HG03039 (cell line): Measurements from ENCODE around the gene CHRNG.

Source experiments
- ATAC-seq: cut with Tn5 transposase; IDR thresholded peaks from one replicate; pipeline ENCODE4 v1.9.1; 2021; ENCODE audit warnings: mild to moderate bottlenecking, moderate library complexity; ENCODE audit not compliant: unreplicated experiment

The CHRNG gene

DNA sequence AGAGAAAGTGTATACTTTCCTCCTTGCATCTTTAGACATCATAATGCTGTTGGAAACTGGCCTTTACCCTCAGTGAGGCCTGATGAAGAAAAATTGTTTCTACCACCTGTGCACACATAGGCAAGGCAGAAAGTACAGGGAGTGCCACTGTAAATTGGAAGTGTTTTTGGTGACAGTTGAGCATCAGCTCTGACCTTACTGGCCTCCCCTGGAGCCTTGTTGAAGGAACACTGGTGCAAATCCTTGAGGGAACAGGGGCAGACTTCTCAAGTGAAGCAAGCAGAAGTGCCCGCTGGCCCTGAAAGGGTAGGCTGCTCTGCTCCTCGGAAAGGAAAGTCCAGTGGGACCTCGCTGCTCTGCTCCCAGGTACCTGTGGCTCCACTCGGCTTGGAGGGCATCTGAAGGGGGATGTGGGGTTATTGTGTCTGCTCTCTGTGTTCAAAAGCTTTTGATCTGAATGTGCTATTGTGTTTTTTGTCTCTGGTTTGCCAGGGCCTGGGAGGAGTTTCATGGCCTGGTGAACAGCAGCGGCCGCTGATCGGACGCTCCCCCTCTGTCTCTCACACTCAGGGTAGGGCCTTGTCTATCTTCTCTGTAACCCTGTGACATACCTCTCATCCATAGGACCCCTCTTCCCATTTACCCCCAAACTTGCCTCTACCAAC lies 34.4 kb downstream of the CHRNG start:
- no peak for ATAC-seq

DNA sequence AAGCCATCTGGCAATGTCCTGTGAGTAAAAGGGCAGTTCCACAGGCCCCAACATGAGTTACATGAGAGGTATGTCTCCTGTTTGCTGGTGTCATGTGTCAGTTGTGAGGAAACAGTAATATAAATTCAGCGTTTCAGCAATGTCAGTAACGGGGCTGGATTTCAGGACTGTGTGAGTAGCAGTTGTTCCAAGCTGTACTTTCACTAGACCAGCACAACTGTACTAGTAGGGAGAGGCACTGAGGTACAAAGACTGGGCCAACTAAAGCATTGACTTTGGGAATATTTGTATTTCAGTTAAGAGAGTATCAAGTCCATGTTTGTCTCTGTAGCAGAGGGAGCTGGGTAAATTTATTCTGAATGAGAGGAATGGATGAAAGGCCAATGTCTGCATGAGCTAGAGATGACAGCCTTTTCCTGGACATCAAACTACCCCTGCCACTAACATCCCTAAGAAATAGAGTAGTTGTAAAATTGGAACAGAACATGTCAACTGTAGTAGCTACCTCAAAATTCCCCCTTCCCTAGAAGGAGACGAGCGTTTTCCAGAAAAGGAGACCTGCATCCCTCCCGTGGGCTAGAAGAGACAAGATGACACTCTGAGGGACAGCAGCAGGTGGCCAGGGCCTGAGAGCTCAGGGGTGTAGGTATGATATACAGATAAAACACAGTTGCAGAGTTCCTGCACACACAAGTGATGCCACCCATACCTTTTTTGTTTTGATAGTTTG lies 35.3 kb downstream of the CHRNG start:
- no peak for ATAC-seq

DNA sequence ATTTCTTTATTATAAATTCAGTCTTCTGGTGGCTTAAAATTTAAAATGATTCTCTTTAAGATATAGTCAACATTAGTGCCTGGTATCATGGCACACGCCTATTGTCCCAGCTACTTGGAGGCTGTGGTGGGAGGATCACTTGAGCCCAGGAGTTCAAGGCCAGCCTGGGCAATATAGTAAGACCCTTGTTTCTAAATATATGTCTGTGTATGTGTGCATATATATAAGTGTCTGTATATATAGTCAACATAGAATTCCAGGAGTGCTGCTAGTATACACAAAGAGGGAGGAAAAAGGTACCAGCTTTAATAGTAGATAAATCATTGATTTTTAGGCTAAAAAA lies 35.9 kb downstream of the CHRNG start:
- no peak for ATAC-seq

DNA sequence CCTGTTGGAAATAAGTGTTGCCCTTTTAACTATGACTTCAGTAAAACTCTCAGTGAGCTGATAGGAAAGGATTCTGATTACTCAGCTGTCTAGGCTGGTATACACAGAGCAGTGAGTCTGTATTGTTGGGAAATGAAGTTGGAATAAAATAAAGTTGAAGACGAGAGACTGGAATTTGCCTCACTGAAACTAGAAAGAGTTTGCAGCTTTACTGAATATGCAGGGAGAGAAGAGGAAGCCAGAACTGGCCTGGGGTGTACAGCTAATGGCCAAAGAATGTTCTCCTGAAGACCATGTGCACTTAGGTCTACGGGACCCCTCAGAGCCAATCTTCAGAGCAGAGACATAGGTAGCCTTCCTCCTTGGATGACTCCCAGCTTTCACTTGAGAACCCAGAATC lies 37.5 kb downstream of the CHRNG start:
- no peak for ATAC-seq

DNA sequence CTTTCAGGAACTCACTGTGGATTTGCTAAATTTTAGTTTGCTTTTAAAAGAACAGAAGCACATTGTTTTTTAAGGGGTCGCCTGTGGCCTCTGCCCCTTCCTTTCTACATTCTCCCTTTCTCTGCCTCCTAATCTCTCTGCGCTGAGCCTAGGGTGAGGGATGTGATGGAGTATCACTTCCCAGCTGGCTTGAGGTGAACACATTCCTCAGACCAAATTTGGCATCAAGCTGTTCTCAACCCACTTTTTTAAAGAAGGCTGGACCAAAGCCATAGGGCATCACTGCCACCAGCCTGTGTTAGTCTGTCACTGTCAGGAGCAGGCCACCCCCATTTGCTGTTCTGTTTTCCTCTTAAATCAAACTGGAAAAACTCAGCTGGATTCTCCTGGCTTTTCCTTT lies 38.3 kb downstream of the CHRNG start:
- no peak for ATAC-seq

DNA sequence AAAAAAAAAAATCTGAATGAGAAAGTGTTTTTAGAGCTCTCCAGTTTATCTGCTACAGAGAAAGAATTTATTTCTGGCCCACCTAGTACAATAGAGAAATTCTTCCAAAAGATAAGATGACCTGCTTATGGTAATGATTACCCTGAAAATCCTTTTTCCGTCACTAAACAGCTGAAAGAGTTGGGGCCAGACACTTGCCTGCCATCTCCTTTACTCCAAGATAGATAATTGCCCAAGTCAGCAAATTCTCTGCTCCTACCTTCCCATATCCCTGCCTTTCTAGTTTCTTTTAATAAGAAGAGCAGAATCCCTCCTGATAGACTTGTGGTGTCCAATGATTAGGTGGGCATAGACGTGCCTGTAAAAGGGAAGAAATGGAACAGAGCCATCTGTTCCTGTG lies 39.1 kb downstream of the CHRNG start:
- ATAC-seq = no peak

DNA sequence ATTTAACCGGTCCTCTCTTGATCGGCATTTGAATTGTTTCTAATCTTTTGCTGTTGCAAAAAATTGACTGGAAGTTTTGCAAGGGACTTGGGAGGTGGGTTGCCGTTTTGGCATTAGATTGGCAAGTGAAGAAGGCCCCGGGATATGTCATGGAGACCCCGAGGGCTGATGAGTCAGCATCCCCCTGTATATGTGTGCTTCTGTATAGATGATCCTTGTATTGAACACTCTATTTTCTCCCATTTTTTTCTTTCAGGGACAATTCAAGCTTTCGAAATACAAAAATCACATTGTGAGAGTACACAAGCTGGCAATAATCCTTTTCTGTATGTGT lies 41.1 kb downstream of the CHRNG start:
- no peak for ATAC-seq

DNA sequence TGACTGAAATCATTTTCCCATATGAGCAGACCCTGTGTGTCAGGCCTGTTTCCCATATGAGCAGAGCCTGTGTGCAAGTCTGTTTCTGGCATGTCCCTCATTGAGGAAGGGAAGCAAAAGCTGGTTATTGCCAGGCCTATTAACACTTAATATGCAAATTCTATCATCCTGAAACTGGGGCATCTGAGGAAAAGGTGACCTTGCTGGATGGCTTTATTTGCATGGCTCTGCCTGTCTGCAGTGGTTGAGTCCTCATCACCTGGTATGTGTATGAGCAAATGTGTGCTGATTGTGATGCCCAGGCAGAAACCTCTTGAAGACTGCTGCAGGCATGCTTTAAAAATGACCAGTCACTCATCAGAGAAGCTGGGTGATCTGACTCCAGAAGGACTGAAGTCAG lies 42.2 kb downstream of the CHRNG start:
- ATAC-seq = no peak

DNA sequence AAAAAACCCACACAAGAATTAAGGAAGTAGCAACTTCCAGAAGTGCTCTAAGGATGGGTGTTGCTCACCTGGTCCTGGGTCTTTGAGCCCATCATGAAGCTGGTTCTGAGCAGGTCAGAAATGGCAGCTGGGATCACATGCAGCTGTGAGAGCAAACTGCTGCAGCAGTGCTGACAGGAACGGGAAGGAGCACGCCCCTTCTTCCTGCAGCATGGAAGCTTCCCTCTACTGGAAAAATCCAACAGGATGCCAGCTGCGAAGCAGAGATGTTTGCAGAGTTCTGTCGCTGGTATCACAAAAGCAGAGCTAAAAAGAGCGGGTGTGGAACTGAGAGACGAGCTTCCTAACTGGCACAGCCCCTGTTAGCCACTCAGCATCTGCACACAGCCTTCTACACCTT lies 44.7 kb downstream of the CHRNG start:
- no peak for ATAC-seq

DNA sequence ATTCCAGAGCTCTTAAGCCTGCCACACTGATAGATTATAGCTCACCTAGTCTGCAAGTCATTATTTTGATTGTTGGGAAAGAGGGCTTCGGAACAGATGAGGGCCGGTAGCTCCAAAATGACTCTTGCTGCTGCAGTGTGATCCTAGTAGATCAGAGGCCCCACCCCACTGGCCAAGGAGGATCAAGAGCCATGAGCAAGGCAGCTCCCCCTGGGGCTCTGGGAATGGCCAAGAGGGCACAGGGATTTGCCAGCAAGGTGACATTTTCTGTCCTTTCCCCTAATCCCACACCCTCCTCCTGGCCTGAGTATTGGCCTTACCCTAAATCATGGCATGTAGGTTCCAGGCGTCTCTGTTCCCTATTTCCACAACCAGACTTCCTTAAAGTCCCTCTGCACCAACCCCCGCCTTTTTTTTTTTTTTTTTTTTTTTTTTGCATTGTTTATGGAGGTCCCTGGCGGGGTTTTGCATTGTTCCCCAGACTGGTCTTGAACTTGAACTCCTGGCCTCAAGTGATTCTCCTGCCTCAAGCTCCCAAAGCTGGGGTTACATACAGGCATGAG lies 47.5 kb downstream of the CHRNG start:
- no peak for ATAC-seq

DNA sequence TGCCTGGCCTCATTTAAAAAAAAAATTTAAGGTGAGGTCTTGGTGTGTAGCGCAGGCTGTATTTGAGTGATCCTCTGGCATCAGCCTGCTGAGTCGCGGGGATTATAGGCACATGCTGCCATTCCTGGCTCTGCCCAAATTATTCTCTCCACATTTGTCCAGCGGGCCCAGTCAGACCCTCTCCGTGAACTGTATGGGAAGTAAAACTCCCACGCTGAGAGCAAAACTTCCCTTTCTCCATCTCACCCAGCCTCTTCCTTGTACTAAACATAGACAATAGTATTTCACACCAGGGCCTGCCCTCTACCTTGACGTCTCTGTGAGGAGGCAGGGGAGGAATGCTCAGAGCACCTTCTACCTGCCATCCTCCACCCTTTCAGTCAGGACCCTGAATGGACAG lies 48.0 kb downstream of the CHRNG start:
- ATAC-seq = no peak

DNA sequence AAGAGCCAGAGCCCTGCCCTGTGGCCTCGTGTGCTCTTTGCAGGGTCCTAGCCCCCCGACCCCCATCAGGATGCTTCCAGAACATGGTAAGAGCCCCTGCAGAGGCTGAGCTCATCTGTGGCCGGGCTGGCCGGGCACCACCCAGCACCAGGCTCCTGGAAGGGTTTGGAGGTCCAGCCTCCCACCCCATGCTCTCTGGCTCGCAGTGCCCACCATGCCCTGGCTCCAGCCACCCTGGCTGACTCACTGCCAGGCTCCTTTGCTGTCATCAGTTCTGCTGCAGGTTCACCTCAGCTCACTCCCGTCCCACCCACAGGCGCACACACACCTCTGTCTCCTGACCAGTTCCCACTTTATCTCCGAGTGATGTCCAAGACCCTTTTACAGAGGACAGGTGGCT lies 48.5 kb downstream of the CHRNG start:
- no peak for ATAC-seq

DNA sequence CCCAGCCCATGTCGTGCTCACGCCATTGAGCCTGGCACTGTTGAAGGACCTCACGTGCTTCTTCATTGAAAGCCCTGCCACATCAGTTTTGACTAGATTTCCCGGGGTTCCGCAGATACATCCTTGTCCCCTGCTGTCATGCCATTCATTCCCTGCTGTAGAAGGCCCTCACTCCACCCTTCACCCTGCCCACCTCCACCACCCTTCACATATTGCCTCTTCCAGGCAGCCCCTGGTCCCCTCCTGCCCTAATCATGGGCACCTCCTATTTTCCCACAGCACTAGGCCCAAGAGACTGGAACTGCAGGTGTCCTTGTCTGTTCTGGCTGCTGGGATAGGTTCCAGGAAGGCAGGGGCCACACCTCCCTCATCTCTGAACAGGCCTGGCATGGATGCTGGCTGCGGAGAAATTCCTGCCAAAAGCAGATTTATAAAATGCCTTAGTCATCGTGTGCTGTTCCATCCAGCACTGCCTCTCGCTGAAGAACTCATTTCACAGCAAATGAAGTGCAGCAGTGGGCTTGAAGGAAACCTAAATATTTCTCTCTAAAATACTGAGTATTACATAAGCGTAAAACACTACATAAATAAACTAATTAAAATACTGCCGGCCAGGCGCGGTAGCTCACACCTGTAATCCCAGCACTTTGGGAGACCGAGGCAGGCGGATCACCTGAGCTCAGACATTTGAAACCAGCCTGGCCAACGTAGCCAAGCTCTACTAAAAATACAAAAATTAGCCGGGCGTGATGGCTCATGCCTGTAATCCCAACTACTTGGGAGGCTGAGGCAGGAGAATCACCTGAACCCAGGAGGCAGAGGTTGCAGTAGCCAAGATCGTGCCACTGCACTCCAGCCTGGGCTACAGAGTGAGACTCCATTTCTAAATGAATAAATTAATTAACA lies 49.4 kb downstream of the CHRNG start:
- no peak for ATAC-seq

DNA sequence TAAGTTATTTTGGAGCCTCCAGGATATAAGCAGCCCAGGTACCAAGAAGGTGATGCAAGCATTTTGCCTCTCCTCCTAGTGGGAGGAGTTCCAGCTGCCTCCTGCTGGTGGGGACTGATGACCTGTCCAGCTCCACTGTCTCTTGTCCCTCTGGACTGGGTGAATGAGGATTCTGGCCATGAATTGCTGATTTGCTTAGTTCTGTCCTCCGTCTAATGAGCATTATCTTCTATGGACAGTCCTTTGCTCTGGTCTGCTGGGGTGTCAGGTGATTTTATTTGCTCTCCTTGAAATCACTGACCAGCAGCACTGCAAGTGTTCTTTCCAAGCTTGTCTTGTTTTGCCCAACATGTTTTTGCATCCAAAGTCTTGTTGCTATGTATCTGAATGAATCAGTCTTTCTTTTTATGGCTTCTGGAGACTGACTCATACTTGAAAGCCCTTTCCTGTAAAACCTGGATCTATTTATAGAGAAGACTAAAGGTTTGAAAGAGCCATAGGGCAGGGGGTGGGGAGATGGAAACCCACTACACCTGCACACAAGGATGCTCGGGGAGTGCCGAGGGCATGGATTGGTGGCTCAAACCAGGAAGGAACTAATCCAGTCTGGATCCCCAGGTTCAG lies 53.4 kb downstream of the CHRNG start:
- ATAC-seq = no peak

DNA sequence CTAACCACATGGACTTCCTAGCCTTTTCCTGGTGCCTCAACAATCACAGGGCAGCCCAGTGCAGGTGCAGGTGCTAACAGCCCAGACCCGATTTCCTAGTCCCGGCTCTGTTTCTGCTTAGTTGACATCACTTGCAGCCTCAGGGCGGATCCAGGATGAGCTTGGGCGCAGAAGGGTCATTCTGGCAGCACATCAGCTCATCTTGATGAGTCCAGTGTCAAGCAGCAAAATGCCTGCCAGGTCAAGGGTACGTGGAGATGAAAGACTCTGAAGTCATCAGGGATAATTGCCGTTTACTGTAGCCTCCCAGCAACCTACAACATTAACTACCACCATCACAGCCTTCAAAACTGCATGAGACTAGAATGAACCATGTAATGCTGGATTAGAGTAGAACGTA lies 54.5 kb downstream of the CHRNG start:
- no peak for ATAC-seq
